ENCODE results near the gene ABCD4.
A peak's percentile ranks its signal among the peaks of the same experiment; 100 is the strongest.

ABCD4 gene

DNA sequence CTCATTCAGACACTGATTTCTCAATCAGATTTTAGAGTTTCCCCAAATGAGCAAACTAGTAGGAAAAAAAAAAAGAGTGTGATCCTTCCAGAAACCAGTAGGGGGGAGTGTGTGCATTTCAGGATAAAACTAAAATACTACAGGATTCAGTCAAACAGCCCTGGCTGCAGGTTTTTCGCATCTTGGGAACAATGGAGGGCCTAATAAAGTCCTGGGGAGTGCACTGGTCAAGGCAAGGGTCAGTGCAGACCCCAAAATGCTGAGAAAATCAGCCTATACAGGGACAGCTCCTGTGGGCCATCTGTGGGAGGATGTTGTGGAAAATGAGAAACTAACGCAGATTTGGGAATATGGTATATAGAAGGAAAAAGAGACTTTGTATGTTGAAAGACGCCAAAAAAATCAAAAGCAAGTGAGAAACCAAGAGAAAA, 22.2 kb upstream of the ABCD4 start:
- no peak overlapping the region for H3K4me3 ChIP-seq (replicated peaks; ENCODE audit: insufficient read depth, low read length)
- TF ChIP-seq, protein P1, sequence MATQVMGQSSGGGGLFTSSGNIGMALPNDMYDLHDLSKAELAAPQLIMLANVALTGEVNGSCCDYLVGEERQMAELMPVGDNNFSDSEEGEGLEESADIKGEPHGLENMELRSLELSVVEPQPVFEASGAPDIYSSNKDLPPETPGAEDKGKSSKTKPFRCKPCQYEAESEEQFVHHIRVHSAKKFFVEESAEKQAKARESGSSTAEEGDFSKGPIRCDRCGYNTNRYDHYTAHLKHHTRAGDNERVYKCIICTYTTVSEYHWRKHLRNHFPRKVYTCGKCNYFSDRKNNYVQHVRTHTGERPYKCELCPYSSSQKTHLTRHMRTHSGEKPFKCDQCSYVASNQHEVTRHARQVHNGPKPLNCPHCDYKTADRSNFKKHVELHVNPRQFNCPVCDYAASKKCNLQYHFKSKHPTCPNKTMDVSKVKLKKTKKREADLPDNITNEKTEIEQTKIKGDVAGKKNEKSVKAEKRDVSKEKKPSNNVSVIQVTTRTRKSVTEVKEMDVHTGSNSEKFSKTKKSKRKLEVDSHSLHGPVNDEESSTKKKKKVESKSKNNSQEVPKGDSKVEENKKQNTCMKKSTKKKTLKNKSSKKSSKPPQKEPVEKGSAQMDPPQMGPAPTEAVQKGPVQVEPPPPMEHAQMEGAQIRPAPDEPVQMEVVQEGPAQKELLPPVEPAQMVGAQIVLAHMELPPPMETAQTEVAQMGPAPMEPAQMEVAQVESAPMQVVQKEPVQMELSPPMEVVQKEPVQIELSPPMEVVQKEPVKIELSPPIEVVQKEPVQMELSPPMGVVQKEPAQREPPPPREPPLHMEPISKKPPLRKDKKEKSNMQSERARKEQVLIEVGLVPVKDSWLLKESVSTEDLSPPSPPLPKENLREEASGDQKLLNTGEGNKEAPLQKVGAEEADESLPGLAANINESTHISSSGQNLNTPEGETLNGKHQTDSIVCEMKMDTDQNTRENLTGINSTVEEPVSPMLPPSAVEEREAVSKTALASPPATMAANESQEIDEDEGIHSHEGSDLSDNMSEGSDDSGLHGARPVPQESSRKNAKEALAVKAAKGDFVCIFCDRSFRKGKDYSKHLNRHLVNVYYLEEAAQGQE (IDR thresholded peaks at IDR 0.05; ENCODE audit: insufficient replicate concordance, low read depth) = no peak
- TF ChIP-seq GABPA (IDR thresholded peaks at IDR 0.05; ENCODE audit: low read depth) = no peak
- TF ChIP-seq, protein P2, sequence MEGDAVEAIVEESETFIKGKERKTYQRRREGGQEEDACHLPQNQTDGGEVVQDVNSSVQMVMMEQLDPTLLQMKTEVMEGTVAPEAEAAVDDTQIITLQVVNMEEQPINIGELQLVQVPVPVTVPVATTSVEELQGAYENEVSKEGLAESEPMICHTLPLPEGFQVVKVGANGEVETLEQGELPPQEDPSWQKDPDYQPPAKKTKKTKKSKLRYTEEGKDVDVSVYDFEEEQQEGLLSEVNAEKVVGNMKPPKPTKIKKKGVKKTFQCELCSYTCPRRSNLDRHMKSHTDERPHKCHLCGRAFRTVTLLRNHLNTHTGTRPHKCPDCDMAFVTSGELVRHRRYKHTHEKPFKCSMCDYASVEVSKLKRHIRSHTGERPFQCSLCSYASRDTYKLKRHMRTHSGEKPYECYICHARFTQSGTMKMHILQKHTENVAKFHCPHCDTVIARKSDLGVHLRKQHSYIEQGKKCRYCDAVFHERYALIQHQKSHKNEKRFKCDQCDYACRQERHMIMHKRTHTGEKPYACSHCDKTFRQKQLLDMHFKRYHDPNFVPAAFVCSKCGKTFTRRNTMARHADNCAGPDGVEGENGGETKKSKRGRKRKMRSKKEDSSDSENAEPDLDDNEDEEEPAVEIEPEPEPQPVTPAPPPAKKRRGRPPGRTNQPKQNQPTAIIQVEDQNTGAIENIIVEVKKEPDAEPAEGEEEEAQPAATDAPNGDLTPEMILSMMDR (IDR thresholded peaks at IDR 0.05; ENCODE audit: insufficient read depth, low read length) = peak; percentile 22
- no peak for TF ChIP-seq SPI1 (IDR thresholded peaks at IDR 0.05; ENCODE audit: borderline replicate concordance, low read depth)
- no peak for TF ChIP-seq POLR2AphosphoS5 (IDR thresholded peaks at IDR 0.05; ENCODE audit: low read depth)
- H3K27me3 ChIP-seq (ENCODE audit: insufficient read depth, poor library complexity, severe bottlenecking) = no peaks in the 10 kb centered on the region
- DNase-seq (ENCODE audit: low read depth in 1 of 2, low spot score in 1 of 2) = no peak
- no peak overlapping the region for H3K27ac ChIP-seq (replicated peaks)

DNA sequence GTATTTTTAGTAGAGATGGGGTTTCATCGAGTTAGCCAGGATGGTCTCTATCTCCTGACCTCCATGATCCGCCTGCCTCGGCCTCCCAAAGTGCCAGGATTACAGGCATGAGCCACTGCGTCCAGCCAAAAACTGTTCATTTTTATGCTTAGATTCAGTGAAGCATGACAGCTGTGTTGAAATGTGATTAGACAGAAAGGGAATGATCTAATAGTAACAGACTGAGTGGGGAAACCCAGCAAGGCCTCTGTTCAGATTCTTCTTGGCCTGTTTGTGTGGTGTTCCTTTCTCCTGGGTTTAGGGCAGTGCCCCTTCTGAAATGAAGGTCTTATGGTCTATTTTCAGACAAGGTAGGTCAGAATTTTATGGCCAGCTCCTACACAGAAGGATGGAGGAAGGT, 11.8 kb upstream of the ABCD4 start:
- no peak for TF ChIP-seq SPI1 (IDR thresholded peaks at IDR 0.05; ENCODE audit: borderline replicate concordance, low read depth)
- TF ChIP-seq, protein P2 (IDR thresholded peaks at IDR 0.05; ENCODE audit: insufficient read depth, low read length) = no peak
- TF ChIP-seq POLR2AphosphoS5 (IDR thresholded peaks at IDR 0.05; ENCODE audit: low read depth) = no peak
- no peak for TF ChIP-seq GABPA (IDR thresholded peaks at IDR 0.05; ENCODE audit: low read depth)
- TF ChIP-seq, protein P1 (IDR thresholded peaks at IDR 0.05; ENCODE audit: insufficient replicate concordance, low read depth) = no peak
- H3K27ac ChIP-seq (replicated peaks) = no peak overlapping the region
- H3K27me3 ChIP-seq (ENCODE audit: insufficient read depth, poor library complexity, severe bottlenecking) = no peaks in the 10 kb centered on the region
- no peak for DNase-seq (ENCODE audit: low read depth in 1 of 2, low spot score in 1 of 2)
- H3K4me3 ChIP-seq (replicated peaks; ENCODE audit: insufficient read depth, low read length) = no peak overlapping the region

DNA sequence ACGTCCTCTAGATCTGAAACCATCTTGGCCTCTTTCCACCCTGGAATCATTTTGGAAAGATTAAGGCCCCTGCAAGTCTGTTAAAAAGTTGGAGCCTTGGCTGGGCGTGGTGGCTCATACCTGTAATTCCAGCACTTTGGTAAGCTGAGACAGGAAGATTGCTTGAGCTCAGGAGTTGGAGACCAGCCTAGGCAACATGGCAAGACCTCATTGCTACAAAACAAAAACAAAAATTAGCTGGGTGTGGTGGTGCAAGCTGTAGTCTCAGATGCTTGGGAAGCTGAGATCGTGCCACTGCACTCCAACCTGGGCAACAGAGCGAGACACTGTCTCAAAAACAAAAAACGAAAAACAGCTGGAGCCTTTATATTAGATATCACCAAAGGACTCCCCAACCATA, 10.9 kb upstream of the ABCD4 start:
- Histone ChIP-seq H3K27me3 (ENCODE audit: insufficient read depth, poor library complexity, severe bottlenecking) (no peaks in the 10 kb centered on the region), H3K4me3 (replicated peaks; ENCODE audit: insufficient read depth, low read length) (no peak overlapping the region), H3K27ac (replicated peaks) (no peak overlapping the region)
- DNase-seq (ENCODE audit: low read depth in 1 of 2, low spot score in 1 of 2) = no peak
- TF ChIP-seq, protein P1 (IDR thresholded peaks at IDR 0.05; ENCODE audit: insufficient replicate concordance, low read depth) = no peak
- TF ChIP-seq GABPA (IDR thresholded peaks at IDR 0.05; ENCODE audit: low read depth) = no peak

DNA sequence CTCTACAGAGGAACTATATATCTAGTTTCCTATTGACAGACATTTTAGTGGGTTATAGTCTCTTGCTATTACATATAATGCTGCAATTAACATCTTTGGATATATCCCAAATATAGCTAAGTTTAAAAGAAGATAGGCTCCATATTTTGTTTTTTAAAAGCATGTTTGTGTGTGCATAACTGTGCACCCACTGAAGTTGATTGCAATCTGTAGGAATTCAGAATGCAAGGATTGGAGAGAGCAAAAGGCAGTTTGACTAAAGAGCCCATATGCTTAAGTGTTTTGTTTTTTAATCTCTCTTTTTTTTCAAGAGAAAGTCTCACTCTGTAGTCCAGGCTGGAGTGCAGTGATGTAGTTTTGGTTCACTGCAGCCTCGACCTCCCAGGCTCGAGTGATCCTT, 9.4 kb upstream of the ABCD4 start:
- TF ChIP-seq POLR2AphosphoS5 (IDR thresholded peaks at IDR 0.05; ENCODE audit: low read depth) = no peak
- TF ChIP-seq, protein P1 (IDR thresholded peaks at IDR 0.05; ENCODE audit: insufficient replicate concordance, low read depth) = no peak
- TF ChIP-seq SPI1 (IDR thresholded peaks at IDR 0.05; ENCODE audit: borderline replicate concordance, low read depth) = no peak
- TF ChIP-seq, protein P2 (IDR thresholded peaks at IDR 0.05; ENCODE audit: insufficient read depth, low read length) = no peak
- no peak for TF ChIP-seq GABPA (IDR thresholded peaks at IDR 0.05; ENCODE audit: low read depth)

More for the DNA sequence above, 9.4 kb upstream of the ABCD4 start:
- no peaks in the 10 kb centered on the region for H3K27me3 ChIP-seq (ENCODE audit: insufficient read depth, poor library complexity, severe bottlenecking)
- no peak for DNase-seq (ENCODE audit: low read depth in 1 of 2, low spot score in 1 of 2)
- no peak overlapping the region for H3K4me3 ChIP-seq (replicated peaks; ENCODE audit: insufficient read depth, low read length)
- H3K27ac ChIP-seq (replicated peaks) = no peak overlapping the region

All from HL-60 (cell line).